Fibroblast of skin of left quadriceps (primary cell): ENCODE data around the gene COL12A1.
"Not testable (repeated sequence)": the region's sequence is repeated elsewhere in the genome, so short reads cannot be mapped to it uniquely, and the experiment has no call there.

Experiments
- DNase-seq, 2 experiments: peaks; one replicate each; pipeline ENCODE4 v3.0.0-alpha.2; 2013; ENCODE audit warnings: low read depth in 2 of 2

COL12A1 gene

GRCh38 chr6:75211920-75212590 is 6.2 kb upstream of the COL12A1 start:
- DNase-seq, result no peak

- DNase-seq, result no peak
These were observed 5.3 kb upstream of the COL12A1 start for GRCh38 chr6:75210885-75211739.

- no peak for DNase-seq
These were observed 3.4 kb upstream of the COL12A1 start for GRCh38 chr6:75209184-75209723.

- DNase-seq, result peak; percentile 73 to 82
These were observed 2.7 kb upstream of the COL12A1 start for GRCh38 chr6:75208298-75209183.

- DNase-seq, result no peak
These were observed 906 bp upstream of the COL12A1 start for GRCh38 chr6:75206576-75207342.

GRCh38 chr6:75204959-75205775 is 686 bp downstream of the COL12A1 start:
- DNase-seq, result no peak

- peak; percentile 88 to 90 for DNase-seq
These were observed 1.5 kb downstream of the COL12A1 start for GRCh38 chr6:75204217-75204958.

- no peak for DNase-seq
These were observed 2.1 kb downstream of the COL12A1 start for GRCh38 chr6:75203721-75204120.

GRCh38 chr6:75202676-75203131 is 3.1 kb downstream of the COL12A1 start:
- DNase-seq, result no peak

- no peak for DNase-seq
These were observed 3.8 kb downstream of the COL12A1 start for GRCh38 chr6:75201901-75202672.

- no peak for DNase-seq
These were observed 4.8 kb downstream of the COL12A1 start for GRCh38 chr6:75201021-75201420.

- DNase-seq, result no peak
These were observed 6.0 kb downstream of the COL12A1 start for GRCh38 chr6:75199889-75200288.

GRCh38 chr6:75196081-75196687 is 9.7 kb downstream of the COL12A1 start:
- peak; percentile 88 to 90 for DNase-seq

- DNase-seq, result no peak
These were observed 17.5 kb downstream of the COL12A1 start for GRCh38 chr6:75188221-75188925.

GRCh38 chr6:75186581-75186980 is 19.3 kb downstream of the COL12A1 start:
- not testable (repeated sequence) for DNase-seq

GRCh38 chr6:75183099-75183541 is 22.7 kb downstream of the COL12A1 start:
- peak; percentile 97 for DNase-seq

- DNase-seq, result no peak
These were observed 25.0 kb downstream of the COL12A1 start for GRCh38 chr6:75180864-75181263.
